Measurements from ENCODE around the gene TBC1D10B.

TBC1D10B gene

GRCh38 chr16:30378236-30379157, 8.2 kb upstream of the TBC1D10B start:
- in situ Hi-C loops (cut with MboI; ENCODE audit: low pct_unique_long_range_greater_than_20kb, low sequenced_read_pairs): no loop called here
- peak; percentile 98 for DNase-seq

DNA sequence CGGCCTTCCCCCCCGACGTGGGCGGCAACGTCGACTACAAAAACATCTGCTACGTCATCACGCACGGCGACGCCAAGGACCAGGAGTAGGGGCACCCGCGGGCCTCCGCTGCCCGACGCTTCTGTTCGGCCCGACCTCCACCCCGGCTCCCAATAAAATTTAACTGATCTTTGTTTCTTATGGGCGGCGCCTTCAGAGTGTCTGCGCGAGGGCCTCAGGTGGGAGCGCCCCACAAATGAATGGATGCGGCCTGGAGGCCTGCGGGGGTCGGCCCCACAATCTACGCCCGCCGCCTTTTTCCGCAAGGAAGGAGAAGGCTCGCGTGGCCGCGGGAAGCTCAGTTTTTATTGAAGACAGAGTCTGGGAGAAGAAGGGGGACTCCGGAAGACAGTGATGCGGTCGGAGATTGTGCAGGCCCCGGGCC, 7.5 kb upstream of the TBC1D10B start:
- DNase-seq: peak; percentile 91
- in situ Hi-C loops (cut with MboI; ENCODE audit: low pct_unique_long_range_greater_than_20kb, low sequenced_read_pairs): no loop called here

GRCh38 chr16:30377050-30377811, 6.9 kb upstream of the TBC1D10B start:
- in situ Hi-C loops (cut with MboI; ENCODE audit: low pct_unique_long_range_greater_than_20kb, low sequenced_read_pairs): no loop called here
- peak; percentile 74 for DNase-seq

DNA sequence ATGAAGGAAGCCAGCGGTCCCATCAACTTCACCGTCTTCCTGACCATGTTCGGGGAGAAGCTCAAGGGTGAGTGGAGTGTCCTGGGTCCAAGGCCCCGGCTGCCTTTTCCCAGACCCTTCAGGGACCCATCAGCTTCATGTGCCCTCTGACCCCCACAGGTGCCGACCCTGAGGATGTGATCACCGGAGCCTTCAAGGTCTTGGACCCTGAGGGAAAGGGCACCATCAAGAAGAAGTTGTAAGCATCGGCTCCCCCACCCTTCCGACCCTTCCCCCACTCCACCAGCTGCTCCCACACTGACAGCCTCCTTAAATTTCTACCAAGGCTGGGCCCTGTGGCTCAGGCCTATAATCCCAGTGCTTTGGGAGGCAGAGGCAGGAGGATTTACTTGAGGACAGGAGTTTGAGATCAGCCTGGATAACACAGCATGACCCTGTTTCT, 6.2 kb upstream of the TBC1D10B start:
- in situ Hi-C loops (cut with MboI; ENCODE audit: low pct_unique_long_range_greater_than_20kb, low sequenced_read_pairs): no loop called here
- no peak for DNase-seq

DNA sequence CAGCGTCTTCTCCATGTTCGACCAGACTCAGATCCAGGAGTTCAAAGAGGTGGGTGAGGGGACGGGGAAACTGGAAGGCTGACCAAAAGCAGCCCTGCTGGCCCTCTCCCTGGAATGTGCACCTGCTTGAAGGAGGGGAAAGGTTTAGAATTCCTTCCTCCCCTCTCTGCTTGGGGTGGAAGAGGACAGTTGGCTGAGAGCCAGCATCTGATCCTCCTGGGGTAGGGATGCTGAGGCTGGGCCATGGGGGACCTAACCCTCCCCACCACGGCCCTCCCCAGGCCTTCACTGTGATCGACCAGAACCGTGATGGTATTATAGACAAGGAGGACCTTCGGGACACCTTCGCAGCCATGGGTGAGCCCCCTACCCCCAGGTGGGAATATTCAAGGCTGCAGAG, 5.6 kb upstream of the TBC1D10B start:
- DNase-seq: no peak
- in situ Hi-C loops (cut with MboI; ENCODE audit: low pct_unique_long_range_greater_than_20kb, low sequenced_read_pairs): no loop called here

GRCh38 chr16:30374538-30374937, 4.2 kb upstream of the TBC1D10B start, which contains the start of gene MYL11:
Gene MYL11 (plus strand): TSS chr16:30374802. CDS start chr16:30374858, 56 bp downstream.
- DNase-seq: no peak
- in situ Hi-C loops (cut with MboI; ENCODE audit: low pct_unique_long_range_greater_than_20kb, low sequenced_read_pairs): no loop called here

- DNase-seq: no peak
- in situ Hi-C loops (cut with MboI; ENCODE audit: low pct_unique_long_range_greater_than_20kb, low sequenced_read_pairs): no loop called here
Measured at GRCh38 chr16:30372725-30373124, 2.4 kb upstream of the TBC1D10B start.

GRCh38 chr16:30372038-30372712, 1.9 kb upstream of the TBC1D10B start:
- DNase-seq: no peak
- in situ Hi-C loops (cut with MboI; ENCODE audit: low pct_unique_long_range_greater_than_20kb, low sequenced_read_pairs): no loop called here

DNA sequence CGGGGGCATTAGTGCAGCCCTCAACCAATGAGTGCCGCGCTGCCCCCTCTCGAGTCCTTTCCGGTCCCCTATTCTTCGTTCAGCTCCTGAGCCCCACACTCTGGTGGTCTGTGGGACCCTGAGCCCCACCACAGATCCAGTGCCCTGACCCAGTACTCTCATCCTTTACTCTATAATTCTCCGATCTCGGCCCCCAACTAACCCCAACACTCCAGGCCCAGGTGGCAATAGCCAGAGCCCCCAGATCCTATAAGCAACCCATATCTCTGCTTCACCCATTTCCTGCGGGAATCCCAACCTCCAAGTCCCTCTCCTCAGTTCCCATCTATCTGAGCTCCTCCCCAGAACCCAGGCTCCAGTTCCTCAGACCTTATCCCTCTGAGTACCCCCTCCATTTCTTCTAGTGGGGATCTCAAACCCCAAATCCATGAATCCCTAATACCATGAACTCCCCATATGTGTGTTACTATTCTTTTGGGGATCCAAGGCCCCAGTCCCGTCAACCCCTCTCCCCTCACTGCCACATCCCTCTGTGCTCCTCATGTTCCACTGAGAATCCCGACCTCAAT, 1.0 kb upstream of the TBC1D10B start:
- DNase-seq: no peak
- in situ Hi-C loops (cut with MboI; ENCODE audit: low pct_unique_long_range_greater_than_20kb, low sequenced_read_pairs): no loop called here

GRCh38 chr16:30369938-30370455, 297 bp downstream of the TBC1D10B start:
- DNase-seq: no peak
- in situ Hi-C loops (cut with MboI; ENCODE audit: low pct_unique_long_range_greater_than_20kb, low sequenced_read_pairs): no loop called here

- in situ Hi-C loops (cut with MboI; ENCODE audit: low pct_unique_long_range_greater_than_20kb, low sequenced_read_pairs): no loop called here
- no peak for DNase-seq
Measured at GRCh38 chr16:30369091-30369937, 980 bp downstream of the TBC1D10B start.

DNA sequence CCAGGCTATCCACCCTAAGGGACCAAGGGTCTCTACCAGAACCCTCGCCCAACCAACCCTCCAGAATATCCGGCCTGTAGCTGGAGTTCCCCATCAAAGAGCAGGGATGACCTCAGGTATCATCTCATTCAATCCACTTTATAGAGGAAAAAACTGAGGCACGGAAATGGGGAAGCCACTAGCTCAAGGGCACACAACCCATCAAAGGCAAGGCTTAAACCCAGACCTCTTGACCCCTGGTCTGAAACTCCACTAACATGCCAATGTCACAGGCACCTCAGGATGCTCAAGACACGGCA, 1.6 kb downstream of the TBC1D10B start:
- DNase-seq: no peak
- in situ Hi-C loops (cut with MboI; ENCODE audit: low pct_unique_long_range_greater_than_20kb, low sequenced_read_pairs): no loop called here

- DNase-seq: peak; percentile 68
- in situ Hi-C loops (cut with MboI; ENCODE audit: low pct_unique_long_range_greater_than_20kb, low sequenced_read_pairs): no loop called here
Measured at GRCh38 chr16:30368122-30368791, 2.0 kb downstream of the TBC1D10B start.

GRCh38 chr16:30367349-30368009, 2.8 kb downstream of the TBC1D10B start:
- DNase-seq: no peak

GRCh38 chr16:30366511-30366910, 3.8 kb downstream of the TBC1D10B start:
- DNase-seq: no peak
- in situ Hi-C loops (cut with MboI; ENCODE audit: low pct_unique_long_range_greater_than_20kb, low sequenced_read_pairs): no loop called here

More at GRCh38 chr16:30367349-30368009, 2.8 kb downstream of the TBC1D10B start:
- in situ Hi-C loops (cut with MboI; ENCODE audit: low pct_unique_long_range_greater_than_20kb, low sequenced_read_pairs): no loop called here

GRCh38 chr16:30365200-30365599, 5.1 kb downstream of the TBC1D10B start:
- no peak for DNase-seq
- in situ Hi-C loops (cut with MboI; ENCODE audit: low pct_unique_long_range_greater_than_20kb, low sequenced_read_pairs): no loop called here

- DNase-seq: no peak
- in situ Hi-C loops (cut with MboI; ENCODE audit: low pct_unique_long_range_greater_than_20kb, low sequenced_read_pairs): no loop called here
Measured at GRCh38 chr16:30361180-30361579, 9.1 kb downstream of the TBC1D10B start.
